Daoy (cell line): ENCODE measurements around the gene SRP68. TPM values are rescaled to one million over a fixed set of nuclear protein-coding genes. Genes with fewer than 3 reads are reported as not detected.
A peak's percentile ranks its signal among the peaks of the same experiment; 100 is the strongest.
"Not testable (repeated sequence)": the region's sequence is repeated elsewhere in the genome, so short reads cannot be mapped to it uniquely, and the experiment has no call there.

Source experiments
- DNase-seq: peaks from one replicate; pipeline ENCODE4 v3.0.0-alpha.2; 2015; ENCODE audit warnings: low read depth
- total RNA-seq: library from RNA; depleted of rRNA; stranded (reverse); fragments of >200 nt; shearing (Covaris generic); gene quantifications from 2 replicates; pipeline ENCODE4 v1.2.3, GENCODE V29; 2014

The SRP68 gene
- total RNA-seq, 1 experiment from 2014 or later, result 25.4 TPM

DNA sequence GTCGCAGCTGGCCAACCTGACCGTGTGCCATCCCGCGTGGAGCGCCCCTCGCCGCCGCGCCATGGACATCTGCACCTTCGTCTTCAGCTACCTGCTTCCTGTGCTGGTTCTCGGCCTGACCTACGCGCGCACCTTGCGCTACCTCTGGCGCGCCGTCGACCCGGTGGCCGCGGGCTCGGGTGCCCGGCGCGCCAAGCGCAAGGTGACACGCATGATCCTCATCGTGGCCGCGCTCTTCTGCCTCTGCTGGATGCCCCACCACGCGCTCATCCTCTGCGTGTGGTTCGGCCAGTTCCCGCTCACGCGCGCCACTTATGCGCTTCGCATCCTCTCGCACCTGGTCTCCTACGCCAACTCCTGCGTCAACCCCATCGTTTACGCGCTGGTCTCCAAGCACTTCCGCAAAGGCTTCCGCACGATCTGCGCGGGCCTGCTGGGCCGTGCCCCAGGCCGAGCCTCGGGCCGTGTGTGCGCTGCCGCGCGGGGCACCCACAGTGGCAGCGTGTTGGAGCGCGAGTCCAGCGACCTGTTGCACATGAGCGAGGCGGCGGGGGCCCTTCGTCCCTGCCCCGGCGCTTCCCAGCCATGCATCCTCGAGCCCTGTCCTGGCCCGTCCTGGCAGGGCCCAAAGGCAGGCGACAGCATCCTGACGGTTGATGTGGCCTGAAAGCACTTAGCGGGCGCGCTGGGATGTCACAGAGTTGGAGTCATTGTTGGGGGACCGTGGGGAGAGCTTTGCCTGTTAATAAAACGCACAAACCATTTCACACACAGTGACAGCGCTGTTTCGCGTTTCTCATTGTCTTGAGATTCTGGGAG, 4.7 kb upstream of the SRP68 start:
- no peak for DNase-seq

DNA sequence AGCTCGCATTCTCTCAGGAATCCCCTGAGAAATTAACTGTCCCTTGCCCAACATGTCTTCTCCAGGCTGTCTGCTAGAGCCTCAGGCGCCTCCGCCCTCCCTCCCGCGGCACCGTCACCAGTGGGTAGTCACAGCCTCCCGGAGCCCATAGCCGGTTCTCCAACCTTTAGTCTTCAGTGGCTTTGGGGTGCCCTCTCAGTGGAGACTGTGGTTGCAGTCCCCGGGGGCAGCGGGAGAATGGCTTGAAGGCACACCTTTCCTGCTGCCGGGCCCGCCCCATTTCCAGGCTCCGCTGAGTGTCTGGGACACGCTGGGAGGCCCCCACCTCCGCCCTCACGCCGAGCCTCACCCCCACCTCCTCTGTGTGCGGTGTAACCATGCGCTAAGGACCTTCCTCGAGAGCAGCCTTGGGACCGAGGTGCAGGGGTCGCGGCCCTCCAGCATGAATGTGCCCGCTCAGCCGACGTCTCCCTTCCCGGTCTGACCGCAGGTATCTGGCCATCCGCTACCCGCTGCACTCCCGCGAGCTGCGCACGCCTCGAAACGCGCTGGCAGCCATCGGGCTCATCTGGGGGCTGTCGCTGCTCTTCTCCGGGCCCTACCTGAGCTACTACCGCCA, 3.9 kb upstream of the SRP68 start:
- DNase-seq, result no peak

GRCh38 chr17:76075364-76076145, 3.2 kb upstream of the SRP68 start:
- no peak for DNase-seq

DNA sequence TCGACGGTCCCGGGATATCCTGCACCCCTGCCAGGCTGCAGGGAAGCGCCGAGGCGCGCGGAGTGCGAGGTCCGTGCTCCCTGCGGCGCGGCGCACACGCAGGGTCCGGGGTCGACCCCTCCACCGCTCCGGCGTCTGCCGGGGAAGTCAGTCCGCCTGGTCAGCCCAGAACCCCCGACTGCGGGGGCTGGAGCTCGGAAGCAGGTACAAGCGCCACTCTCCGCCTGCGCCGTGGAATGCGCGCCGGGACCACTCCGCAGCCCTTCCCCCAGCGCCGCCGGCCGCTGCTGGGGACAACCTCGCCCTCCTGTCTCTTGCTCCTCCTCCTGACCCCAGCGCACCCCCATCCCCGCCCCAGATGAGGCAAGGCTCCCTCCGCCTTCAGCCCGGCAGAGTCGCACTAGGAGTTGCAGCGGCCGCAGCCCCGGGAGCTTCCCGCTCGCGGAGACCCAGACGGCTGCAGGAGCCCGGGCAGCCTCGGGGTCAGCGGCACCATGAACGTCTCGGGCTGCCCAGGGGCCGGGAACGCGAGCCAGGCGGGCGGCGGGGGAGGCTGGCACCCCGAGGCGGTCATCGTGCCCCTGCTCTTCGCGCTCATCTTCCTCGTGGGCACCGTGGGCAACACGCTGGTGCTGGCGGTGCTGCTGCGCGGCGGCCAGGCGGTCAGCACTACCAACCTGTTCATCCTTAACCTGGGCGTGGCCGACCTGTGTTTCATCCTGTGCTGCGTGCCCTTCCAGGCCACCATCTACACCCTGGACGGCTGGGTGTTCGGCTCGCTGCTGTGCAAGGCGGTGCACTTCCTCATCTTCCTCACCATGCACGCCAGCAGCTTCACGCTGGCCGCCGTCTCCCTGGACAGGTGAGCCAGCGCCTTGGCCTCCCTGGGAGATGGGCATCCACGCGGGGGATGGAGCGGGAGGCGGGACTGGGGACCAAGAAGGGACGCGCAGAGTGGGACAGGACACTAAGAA, 2.4 kb upstream of the SRP68 start, which contains the start of gene GALR2:
Gene GALR2, plus strand, starts transcription at position 392 of the 974 bp plus-strand sequence. Its CDS starts 103 bp downstream, at position 495.
- DNase-seq, result no peak

- DNase-seq, result no peak
Observed at GRCh38 chr17:76071531-76072147, 678 bp downstream of the SRP68 start.

DNA sequence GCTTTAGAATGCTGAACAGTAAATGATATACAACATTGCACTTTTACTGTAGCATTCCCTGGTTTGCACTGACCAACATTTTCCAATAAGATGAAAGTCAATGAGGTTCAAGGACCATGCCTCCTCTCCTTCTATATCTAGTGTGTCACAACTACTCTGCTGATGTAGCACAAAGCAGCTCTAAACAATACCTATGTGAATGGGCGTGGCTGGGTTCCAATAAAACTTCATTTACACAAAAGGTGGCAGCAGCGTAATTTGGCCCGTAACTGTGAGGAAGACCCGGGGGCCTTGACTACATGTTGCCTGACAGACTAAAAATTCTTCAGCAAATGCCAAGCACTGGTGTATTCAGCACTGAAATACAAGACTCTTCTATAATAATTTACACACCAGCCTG, 6.5 kb downstream of the SRP68 start:
- no peak for DNase-seq

GRCh38 chr17:76063875-76064546, 8.3 kb downstream of the SRP68 start:
- no peak for DNase-seq

DNA sequence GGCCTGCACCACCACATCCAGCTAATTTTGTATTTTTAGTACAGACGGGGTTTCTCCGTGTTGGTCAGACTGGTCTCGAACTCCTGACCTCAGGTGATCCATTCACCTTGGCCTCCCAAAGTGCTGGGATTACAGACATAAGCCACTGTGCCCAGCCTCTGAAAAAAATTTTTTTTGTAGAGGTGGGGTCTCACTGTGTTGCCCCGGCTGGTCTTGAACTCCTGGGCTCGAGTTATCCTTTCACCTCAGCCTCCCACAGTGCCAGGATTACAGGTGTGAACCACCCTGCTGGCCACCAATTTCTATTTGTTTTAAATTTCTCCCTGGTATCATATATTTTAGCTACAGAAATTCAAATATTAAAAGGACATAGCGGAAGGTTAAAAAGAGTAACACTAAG, 14.1 kb downstream of the SRP68 start:
- not testable (repeated sequence) for DNase-seq

DNA sequence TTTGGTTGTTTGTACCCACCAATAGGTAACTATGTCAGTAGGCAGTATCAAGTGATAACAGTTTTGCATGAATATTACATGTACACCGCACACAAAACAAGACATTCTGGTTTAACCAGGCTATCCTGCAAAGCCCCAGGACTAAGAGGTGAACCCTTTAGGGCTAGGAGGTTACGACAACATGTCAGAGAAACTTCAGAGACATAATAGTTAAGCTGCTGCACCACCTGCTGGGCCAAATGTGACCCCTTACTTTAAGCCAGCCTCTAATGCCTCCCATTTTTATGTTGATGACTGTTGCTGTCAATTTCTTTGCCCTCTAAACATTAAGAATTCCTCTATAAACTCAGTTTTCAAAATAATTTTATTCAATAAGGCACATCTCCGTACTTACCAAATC, 15.4 kb downstream of the SRP68 start:
- no peak for DNase-seq

GRCh38 chr17:76054112-76054476, 18.2 kb downstream of the SRP68 start:
- DNase-seq, result peak; percentile 42

DNA sequence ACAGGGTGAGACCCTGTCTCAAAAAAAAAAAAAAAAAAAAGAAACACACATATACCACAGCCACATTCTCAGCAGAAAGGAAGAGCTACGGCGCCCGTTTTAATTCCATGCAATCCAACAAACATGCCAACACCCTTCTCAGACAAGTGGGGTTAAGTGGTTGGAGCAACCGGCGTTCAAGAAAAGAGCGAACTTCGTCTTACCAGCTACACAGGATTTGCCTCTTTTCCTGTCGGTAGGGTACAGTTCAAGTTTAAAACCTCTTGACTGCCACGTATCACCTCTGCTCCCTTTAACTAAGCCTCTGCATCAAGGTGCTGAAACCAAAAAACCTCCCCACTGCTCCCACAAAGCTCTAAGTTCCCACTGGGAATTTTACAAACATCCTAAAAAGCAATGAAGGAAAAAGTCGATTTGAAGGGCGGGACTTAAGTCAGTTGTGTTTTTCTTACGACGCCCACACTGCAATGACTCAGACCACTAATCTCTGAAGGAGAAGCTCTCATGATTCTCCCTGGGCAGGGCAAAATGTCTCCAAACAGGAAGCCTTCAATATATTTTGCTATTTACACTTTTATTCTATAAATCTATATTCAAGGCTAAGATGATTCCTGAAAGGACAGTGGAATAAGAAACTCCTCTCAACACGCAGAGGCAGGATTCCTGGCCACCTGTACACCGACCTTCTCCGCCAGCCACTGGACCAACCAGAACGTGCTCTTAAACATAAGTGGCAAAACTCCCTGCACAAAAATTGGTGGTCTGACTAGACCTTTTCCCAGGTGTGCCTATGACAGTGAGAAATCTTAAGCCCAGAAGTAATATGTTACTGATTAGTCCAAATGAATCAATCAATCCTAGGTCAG, 18.8 kb downstream of the SRP68 start:
- peak; percentile 72 for DNase-seq

DNA sequence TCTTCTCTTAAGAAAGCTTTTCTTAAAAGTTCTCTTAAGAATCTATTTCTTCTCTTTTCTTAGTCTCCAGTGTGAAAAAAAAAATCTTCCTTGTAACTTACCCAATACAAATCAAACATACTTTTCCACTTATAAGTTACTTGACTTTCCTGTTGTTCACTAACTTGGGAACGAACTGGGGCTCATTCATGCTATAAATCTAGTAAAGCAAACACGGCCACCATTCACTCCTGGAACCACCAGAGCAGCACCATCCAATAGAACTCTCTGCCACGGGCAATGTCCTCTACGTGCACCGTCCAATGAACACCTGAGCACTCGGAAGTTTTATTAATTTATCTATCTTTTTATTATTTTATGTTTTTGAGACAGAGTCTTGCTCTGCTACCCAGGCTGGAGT, 20.8 kb downstream of the SRP68 start:
- no peak for DNase-seq

DNA sequence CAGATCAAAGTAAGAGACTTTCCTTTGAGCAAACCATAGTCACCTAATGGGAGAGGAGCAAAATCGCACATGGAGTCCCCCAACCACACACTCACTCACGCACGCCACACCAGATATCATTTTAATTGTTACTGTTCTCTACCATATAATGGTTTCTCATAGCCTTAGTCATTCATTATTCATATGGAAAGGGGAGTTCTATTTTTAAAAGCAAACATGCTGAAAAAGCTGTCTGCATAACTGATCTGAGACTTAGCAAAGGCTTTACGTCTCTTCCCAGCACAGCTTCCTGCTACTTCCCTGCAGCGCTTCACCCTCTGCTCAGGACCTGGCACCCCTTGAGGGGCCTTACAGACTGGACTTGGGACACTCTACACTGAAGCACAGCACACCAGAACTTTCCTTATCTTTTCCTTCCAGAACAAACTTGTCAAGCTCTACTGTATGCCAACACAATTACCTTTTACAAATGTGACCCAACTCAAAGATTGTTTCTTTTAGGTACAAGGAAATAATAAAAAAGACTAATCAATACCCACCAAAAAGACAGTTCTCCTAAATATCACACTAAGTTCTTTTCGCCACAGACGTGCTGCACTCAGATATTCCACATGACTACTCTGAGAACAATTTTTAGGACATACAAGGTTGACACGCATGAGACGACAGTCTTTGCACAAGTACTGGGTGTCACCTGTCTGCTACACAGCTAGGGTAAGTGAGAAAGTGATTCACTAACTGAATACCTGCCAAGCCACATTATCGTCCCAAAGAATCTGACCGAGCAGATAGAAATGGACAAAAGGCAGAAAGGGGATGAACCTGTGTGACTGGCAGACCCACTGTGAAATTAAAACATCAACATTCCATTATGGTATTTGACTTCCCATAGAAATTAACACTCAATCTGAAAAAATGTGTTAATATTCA, 21.5 kb downstream of the SRP68 start:
- DNase-seq, result no peak

- no peak for DNase-seq
Observed at GRCh38 chr17:76049836-76050537, 22.3 kb downstream of the SRP68 start.

DNA sequence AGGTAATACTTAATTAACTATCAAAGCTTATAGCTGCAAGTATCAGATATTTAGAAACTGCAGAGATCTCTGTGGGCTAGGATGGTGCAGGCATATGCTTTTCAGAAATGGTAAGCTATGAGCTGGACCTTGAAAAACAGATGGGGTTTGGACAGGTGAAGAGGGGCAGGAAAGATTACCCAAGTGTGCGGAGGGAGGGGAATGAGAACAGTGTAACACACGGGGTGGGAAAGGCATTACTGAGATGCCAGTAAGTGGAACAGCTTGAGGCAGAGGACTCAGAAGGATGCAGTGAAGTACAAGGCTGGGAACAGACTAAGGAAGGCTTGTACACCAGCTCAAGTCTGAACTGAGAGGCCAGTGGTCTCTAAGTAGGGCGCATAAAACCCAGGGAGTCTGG, 23.1 kb downstream of the SRP68 start:
- no peak for DNase-seq

DNA sequence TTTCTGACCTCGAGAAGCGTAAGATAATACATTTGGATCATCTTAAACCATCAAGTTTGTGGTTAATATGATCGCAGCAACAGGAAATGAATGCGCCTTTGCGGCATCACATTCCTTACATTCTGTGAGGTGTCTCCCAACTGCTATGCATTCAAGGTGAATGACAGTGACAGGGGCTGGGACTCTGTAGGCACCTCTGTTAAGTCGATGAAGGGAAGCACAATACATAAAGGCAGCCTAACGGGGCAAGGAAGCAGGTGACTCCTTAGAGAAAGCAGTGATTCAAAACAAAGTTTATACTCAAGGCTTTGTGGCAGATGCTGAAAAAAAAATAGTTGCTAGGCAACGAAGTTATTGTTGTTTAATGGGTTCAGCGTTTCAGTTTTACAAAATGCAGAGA, 23.6 kb downstream of the SRP68 start:
- no peak for DNase-seq

GRCh38 chr17:76048025-76048605, 24.2 kb downstream of the SRP68 start:
- no peak for DNase-seq
